Calu3 (cell line): Measurements from ENCODE around the gene GFOD1. TPM values are rescaled to one million over a fixed set of nuclear protein-coding genes. Genes with fewer than 3 reads are reported as not detected.

Experiments
- BruUV-seq: library from RNA; stranded (reverse); fragments of 400-500 nt; replicated peaks from 2 replicates; lab custom pipeline; 2021; lab: Mats Ljungman, UMichigan
- CTCF ChIA-PET: fragments of 300-600 bp; sonication (Branson Sonifier 250); formaldehyde crosslinking; loops from one replicate; lab custom pipeline; 2022; ENCODE audit warnings: antibody characterized with exemption; lab: Charles Lee
- DNase-seq: peaks from one replicate; pipeline ENCODE4 v3.0.0; 2022
- H3K27ac Mint-ChIP-seq: one replicate; pipeline ENCODE4 v1.8.0; 2022; ENCODE audit warnings: mixed read lengths; ENCODE audit not compliant: unreplicated experiment
- H3K27me3 Mint-ChIP-seq: one replicate; pipeline ENCODE4 v1.8.0; 2022; ENCODE audit warnings: mixed read lengths; ENCODE audit not compliant: unreplicated experiment
- H3K36me3 Mint-ChIP-seq: one replicate; pipeline ENCODE4 v1.8.0; 2022; ENCODE audit warnings: mild to moderate bottlenecking, moderate library complexity, mixed read lengths; ENCODE audit not compliant: insufficient read depth, unreplicated experiment
- H3K4me1 Mint-ChIP-seq: one replicate; pipeline ENCODE4 v1.8.0; 2022; ENCODE audit warnings: mild to moderate bottlenecking, low read depth, mixed read lengths; ENCODE audit not compliant: unreplicated experiment
- H3K4me3 Mint-ChIP-seq: one replicate; pipeline ENCODE4 v1.8.0; 2022; ENCODE audit warnings: mild to moderate bottlenecking, low read depth, moderate library complexity, mixed read lengths; ENCODE audit not compliant: unreplicated experiment
- H3K9me3 Mint-ChIP-seq: one replicate; pipeline ENCODE4 v1.8.0; 2022; ENCODE audit warnings: low read depth, mixed read lengths; ENCODE audit not compliant: unreplicated experiment
- CTCF ChIP-seq: fragments of 200-600 bp; IDR thresholded peaks from one replicate; pipeline ENCODE4 v1.8.0; 2022; ENCODE audit warnings: antibody characterized with exemption; ENCODE audit not compliant: unreplicated experiment
- intact Hi-C: fragments of 100-400 bp; cut with micrococcal nuclease; formaldehyde crosslinking; loops from one replicate; pipeline ENCODE4 v1.10.0; 2022; ENCODE audit not compliant: unreplicated experiment
- total RNA-seq: library from RNA; stranded (reverse); gene quantifications from 2 replicates; pipeline ENCODE4 v1.2.3, GENCODE V29; 2022

The GFOD1 gene
- total RNA-seq, 1 experiment from 2014 or later = 9.5 TPM

GRCh38 chr6:13495112-13495776, 7.8 kb upstream of the GFOD1 start:
- CTCF ChIA-PET = no interaction called here
- H3K4me3 Mint-ChIP-seq = no peak overlapping the region
- no peak for TF ChIP-seq CTCF
- no TSS peak for BruUV-seq
- H3K27me3 Mint-ChIP-seq = no peaks in the 10 kb centered on the region
- H3K36me3 Mint-ChIP-seq = peaks cover 4% of the 10 kb centered on the region
- no peak overlapping the region for H3K27ac Mint-ChIP-seq
- DNase-seq = no peak
- no peaks in the 10 kb centered on the region for H3K4me1 Mint-ChIP-seq
- H3K9me3 Mint-ChIP-seq = no peaks in the 10 kb centered on the region
- intact Hi-C loops = no loop called here

- H3K36me3 Mint-ChIP-seq = peaks cover 4% of the 10 kb centered on the region
- intact Hi-C loops = no loop called here
- CTCF ChIA-PET = no interaction called here
- no peak overlapping the region for H3K4me3 Mint-ChIP-seq
- H3K9me3 Mint-ChIP-seq = no peaks in the 10 kb centered on the region
- no peak for TF ChIP-seq CTCF
- no peaks in the 10 kb centered on the region for H3K27me3 Mint-ChIP-seq
- no peak overlapping the region for H3K27ac Mint-ChIP-seq
- BruUV-seq = no TSS peak
- DNase-seq = no peak
- no peaks in the 10 kb centered on the region for H3K4me1 Mint-ChIP-seq
Observed at GRCh38 chr6:13494137-13494536, 6.7 kb upstream of the GFOD1 start.

- BruUV-seq = no TSS peak
- TF ChIP-seq CTCF = no peak
- Mint-ChIP-seq H3K27me3 (no peaks in the 10 kb centered on the region), H3K27ac (no peak overlapping the region), H3K4me3 (no peak overlapping the region), H3K9me3 (no peaks in the 10 kb centered on the region), H3K4me1 (no peaks in the 10 kb centered on the region), H3K36me3 (peaks cover 9% of the 10 kb centered on the region)
- no peak for DNase-seq
- intact Hi-C loops = no loop called here
- CTCF ChIA-PET = no interaction called here
Observed at GRCh38 chr6:13493147-13493546, 5.7 kb upstream of the GFOD1 start.

DNA sequence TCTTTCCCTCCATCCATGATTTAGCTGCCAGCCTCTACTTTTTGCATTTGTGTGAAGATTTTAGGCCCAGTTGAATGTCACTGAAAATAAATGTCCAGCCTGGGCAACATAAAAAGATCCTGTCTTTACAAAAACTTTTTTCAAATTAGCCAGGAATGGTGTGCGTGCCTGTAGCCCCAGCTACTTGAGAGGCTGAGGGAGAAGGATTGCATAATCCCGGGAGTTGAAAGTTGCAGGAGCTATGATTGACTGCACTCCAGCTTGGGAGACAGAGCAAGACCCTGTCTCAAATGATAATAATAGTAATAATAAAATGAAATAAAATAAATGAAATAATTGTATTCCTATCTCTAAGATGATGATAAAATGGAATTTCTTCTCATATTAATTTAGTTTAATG, 5.0 kb upstream of the GFOD1 start:
- BruUV-seq = no TSS peak
- TF ChIP-seq CTCF = no peak
- peaks cover 15% of the 10 kb centered on the region for H3K36me3 Mint-ChIP-seq
- DNase-seq = no peak
- CTCF ChIA-PET = no interaction called here
- H3K9me3 Mint-ChIP-seq = no peaks in the 10 kb centered on the region
- intact Hi-C loops = no loop called here
- H3K27ac Mint-ChIP-seq = no peak overlapping the region
- H3K27me3 Mint-ChIP-seq = no peaks in the 10 kb centered on the region
- no peak overlapping the region for H3K4me3 Mint-ChIP-seq
- H3K4me1 Mint-ChIP-seq = no peaks in the 10 kb centered on the region
